OCI-LY7 (cell line): ENCODE measurements around the gene C8G. TPM values are rescaled to one million over a fixed set of nuclear protein-coding genes. Genes with fewer than 3 reads are reported as not detected.

Experiments
- BruUV-seq: library from RNA; stranded (reverse); fragments of 400-500 nt; replicated peaks from 2 replicates; lab custom pipeline; 2021; lab: Mats Ljungman, UMichigan
- CTCF ChIA-PET: fragments of 300-600 bp; sonication (Branson Sonifier 250); formaldehyde crosslinking; loops from one replicate; lab custom pipeline; 2022; ENCODE audit warnings: antibody characterized with exemption; ENCODE audit not compliant: unreplicated experiment; lab: Charles Lee
- POLR2A ChIA-PET: fragments of 300-600 bp; sonication (Branson Sonifier 250); formaldehyde crosslinking; loops from one replicate; lab custom pipeline; 2022; ENCODE audit warnings: antibody characterized with exemption; lab: Charles Lee
- DNase-seq: peaks from one replicate; pipeline ENCODE4 v3.0.0-alpha.2; 2015; ENCODE audit warnings: low spot score
- H2AFZ ChIP-seq: fragments of 200-600 bp; sonication (generic), shearing (Covaris generic); 2 replicates; pipeline ENCODE4 v1.6.1; 2014; ENCODE audit warnings: mild to moderate bottlenecking, antibody characterized with exemption, low read length, moderate library complexity
- H3K27ac ChIP-seq: fragments of 200-600 bp; sonication (generic); 2 replicates; pipeline ENCODE4 v1.5.1; 2014; ENCODE audit warnings: mixed run types, low read depth, mild to moderate bottlenecking, moderate library complexity, low read length, inconsistent platforms; ENCODE audit not compliant: poor library complexity, severe bottlenecking
- H3K36me3 ChIP-seq: fragments of 200-600 bp; sonication (generic); 2 replicates; pipeline ENCODE4 v1.6.1; 2014; ENCODE audit warnings: mild to moderate bottlenecking, antibody characterized with exemption, low read length, moderate library complexity, mixed read lengths; ENCODE audit not compliant: insufficient read depth
- H3K4me1 ChIP-seq: fragments of 200-600 bp; sonication (generic); 2 replicates; pipeline ENCODE4 v1.5.1; 2014; ENCODE audit warnings: mild to moderate bottlenecking, low read length; ENCODE audit not compliant: insufficient read depth, poor library complexity, severe bottlenecking
- H3K4me2 ChIP-seq: fragments of 200-600 bp; sonication (generic); 2 replicates; pipeline ENCODE4 v1.6.1; 2014; ENCODE audit warnings: mild to moderate bottlenecking, low read length
- H3K4me3 ChIP-seq: fragments of 200-600 bp; sonication (generic); 2 replicates; pipeline ENCODE4 v1.5.1; 2014; ENCODE audit warnings: mild to moderate bottlenecking, low read depth, low read length; ENCODE audit not compliant: poor library complexity, severe bottlenecking
- H3K79me2 ChIP-seq: fragments of 200-600 bp; sonication (generic); 2 replicates; pipeline ENCODE4 v1.6.1; 2016; ENCODE audit warnings: low read depth, mild to moderate bottlenecking, low read length, moderate library complexity, mixed read lengths; ENCODE audit not compliant: insufficient read depth
- H3K9me2 ChIP-seq: fragments of 200-600 bp; sonication (generic); 2 replicates; pipeline ENCODE4 v1.6.1; 2016; ENCODE audit warnings: mild to moderate bottlenecking, low read length, mixed read lengths; ENCODE audit not compliant: insufficient read depth
- H3K9me3 ChIP-seq: fragments of 200-600 bp; sonication (generic); 2 replicates; pipeline ENCODE4 v1.6.1; 2014; ENCODE audit warnings: mild to moderate bottlenecking, mixed run types, low read length, mixed read lengths
- H4K20me1 ChIP-seq: fragments of 200-600 bp; sonication (generic); 2 replicates; pipeline ENCODE4 v1.6.1; 2014; ENCODE audit warnings: mild to moderate bottlenecking, antibody characterized with exemption, low read length, moderate library complexity, mixed read lengths; ENCODE audit not compliant: insufficient read depth
- CTCF ChIP-seq: fragments of 200-600 bp; sonication (generic); conservative IDR thresholded peaks from 2 replicates; pipeline ENCODE4 v1.5.1; 2014; ENCODE audit warnings: mild to moderate bottlenecking, antibody characterized with exemption, low read length, moderate library complexity, mixed read lengths
- EZH2phosphoT487 ChIP-seq: fragments of 200-600 bp; sonication (generic); IDR thresholded peaks from 2 replicates; pipeline ENCODE4 v1.6.1; 2018; ENCODE audit warnings: low read depth, borderline replicate concordance, mild to moderate bottlenecking, mixed run types, antibody characterized with exemption, low read length, moderate library complexity, mixed read lengths
- intact Hi-C: fragments of 100-400 bp; cut with micrococcal nuclease; formaldehyde crosslinking; loops from one replicate; pipeline ENCODE4 v1.10.0; 2022; ENCODE audit not compliant: unreplicated experiment
- total RNA-seq, 2 experiments: library from RNA; depleted of rRNA in 1 of 2; stranded (reverse); fragments of >200 nt in 1 of 2; shearing (Covaris generic) in 1 of 2; gene quantifications; 2 replicates each; pipeline ENCODE4 v1.2.3, GENCODE V29; 2014 to 2022

C8G gene
- total RNA-seq, 2 experiments from 2014 or later: 0.95 to 2.2 TPM

GRCh38 chr9:136994180-136994887, 49.3 kb downstream of the C8G start:
- peaks cover 41% of the 10 kb centered on the region for H3K4me1 ChIP-seq
- 0 out of 2 replicates have a peak, but pooled peaks cover 3% of the 10 kb centered on the region for H3K36me3 ChIP-seq
- no peaks in the 10 kb centered on the region for H3K9me3 ChIP-seq
- no peak overlapping the region for H3K4me3 ChIP-seq
- ChIA-PET CTCF (interaction anchor here (0.6 kb wide), 1 partner anchor 688 kb away, joined by 11 read pairs; no protein-coding TSS in a partner anchor), POLR2A (no interaction called here)
- intact Hi-C loops: no loop called here
- peak overlapping the region; percentile 94; the same call in 1 of the 2 replicates for H3K4me2 ChIP-seq
- H3K79me2 ChIP-seq: no peaks in the 10 kb centered on the region; the same call in 1 of the 2 replicates
- H3K27ac ChIP-seq: no peak overlapping the region
- H3K9me2 ChIP-seq: no peaks in the 10 kb centered on the region
- no peaks in the 10 kb centered on the region for H4K20me1 ChIP-seq
- TF ChIP-seq CTCF (no peak), EZH2phosphoT487 (no peak)
- BruUV-seq: no TSS peak
- H2AFZ ChIP-seq: no peak overlapping the region
- DNase-seq: no peak

GRCh38 chr9:136994888-136995230, 49.8 kb downstream of the C8G start:
- H3K4me1 ChIP-seq: peaks cover 45% of the 10 kb centered on the region

More at GRCh38 chr9:136994888-136995230, 49.8 kb downstream of the C8G start:
- TF ChIP-seq CTCF (no peak), EZH2phosphoT487 (no peak)
- intact Hi-C loops: no loop called here
- no peaks in the 10 kb centered on the region for H3K9me2 ChIP-seq
- H3K4me3 ChIP-seq: no peak overlapping the region
- no peaks in the 10 kb centered on the region for H3K9me3 ChIP-seq
- 0 out of 2 replicates have a peak, but pooled peaks cover 3% of the 10 kb centered on the region for H3K36me3 ChIP-seq
- no peak overlapping the region for H3K27ac ChIP-seq
- no TSS peak for BruUV-seq
- no peaks in the 10 kb centered on the region for H4K20me1 ChIP-seq
- ChIA-PET CTCF (interaction anchor here (0.6 kb wide), 1 partner anchor 687 kb away, joined by 11 read pairs; no protein-coding TSS in a partner anchor), POLR2A (no interaction called here)
- H2AFZ ChIP-seq: no peak overlapping the region
- no peak for DNase-seq
- H3K79me2 ChIP-seq: no peaks in the 10 kb centered on the region; the same call in 1 of the 2 replicates
- H3K4me2 ChIP-seq: no peak overlapping the region
